ENCODE data around the gene SLC50A1.
"Not testable (repeated sequence)": the region's sequence is repeated elsewhere in the genome, so short reads cannot be mapped to it uniquely, and the experiment has no call there.

Gene SLC50A1

DNA sequence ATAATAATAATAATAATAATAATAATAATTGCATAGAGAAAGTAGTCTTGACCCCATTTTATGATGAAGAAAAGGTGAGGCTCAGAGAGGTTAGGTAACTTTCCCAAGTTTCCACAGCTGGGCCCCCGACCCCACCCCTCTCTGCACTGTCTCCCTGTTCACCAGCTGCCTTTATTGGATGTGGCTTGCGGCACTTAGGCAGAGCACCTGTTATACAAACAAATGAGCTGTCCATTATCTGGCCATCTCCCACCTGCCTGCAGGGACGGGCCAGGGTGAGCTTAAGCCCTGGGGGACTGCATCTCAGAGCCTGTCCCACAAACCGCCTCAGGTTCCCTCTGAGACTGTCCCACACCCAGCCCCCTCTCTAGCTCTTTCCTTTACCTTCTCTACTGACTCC, 18.0 kb upstream of the SLC50A1 start:
- DNase-seq, result peak; percentile 11 to 57 (median 56)

DNA sequence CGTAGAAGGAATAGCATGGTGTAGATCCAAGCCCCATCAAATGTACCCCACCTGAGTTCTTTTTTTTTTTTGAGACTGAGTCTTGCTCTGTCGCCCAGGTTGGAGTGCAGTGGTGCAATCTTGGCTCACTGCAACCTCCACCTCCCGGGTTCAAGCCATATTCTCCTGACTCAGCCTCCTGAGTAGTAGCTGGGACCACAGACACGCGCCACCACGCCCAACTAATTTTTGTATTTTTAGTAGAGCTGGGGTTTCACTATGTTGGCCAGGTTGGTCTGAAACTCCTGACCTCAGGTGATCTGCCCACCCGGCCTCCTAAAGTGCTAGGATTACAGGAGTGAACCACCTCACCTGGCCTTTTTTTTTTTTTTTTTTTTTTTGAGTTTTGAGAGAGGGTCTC, 17.6 kb upstream of the SLC50A1 start:
- not testable (repeated sequence) for DNase-seq

DNA sequence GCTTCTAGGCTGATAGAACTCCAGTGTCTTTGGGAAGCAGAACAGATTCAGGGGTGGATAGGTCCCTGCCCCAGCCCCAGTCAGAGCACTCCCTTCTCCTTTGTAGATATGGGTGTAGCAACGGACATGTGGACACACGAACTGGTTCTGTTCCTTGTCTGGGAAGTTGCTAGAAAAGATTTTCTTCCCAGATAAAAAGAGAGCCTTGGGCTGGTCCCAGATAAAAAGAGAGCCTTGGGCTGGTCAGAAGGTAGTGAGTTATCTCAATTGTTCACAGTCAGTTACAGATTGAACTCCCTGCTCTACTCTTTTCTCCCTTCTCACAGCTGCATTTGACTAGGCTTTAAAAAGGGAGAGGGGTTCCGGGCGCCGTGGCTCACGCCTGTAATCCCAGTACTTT, 15.4 kb upstream of the SLC50A1 start:
- no peak for DNase-seq

DNA sequence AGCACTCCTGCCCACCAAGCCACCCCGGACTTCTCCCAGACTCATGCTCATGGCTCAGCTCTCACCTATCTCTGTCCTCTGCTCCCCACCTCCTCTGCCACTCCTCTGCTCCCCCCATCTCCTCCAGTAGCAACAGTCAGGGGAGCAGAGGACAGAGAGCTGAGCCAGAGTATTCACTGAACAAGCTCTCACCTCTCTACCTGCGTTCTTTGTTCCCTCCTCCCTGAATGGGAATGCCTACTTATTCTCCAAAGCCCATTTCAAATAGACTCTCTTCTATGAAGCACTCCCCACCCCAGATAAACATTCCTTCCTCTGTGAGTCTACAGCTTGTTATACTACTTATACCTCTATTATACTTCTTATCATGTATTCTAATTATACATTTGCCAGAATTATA, 14.4 kb upstream of the SLC50A1 start:
- DNase-seq, result no peak

DNA sequence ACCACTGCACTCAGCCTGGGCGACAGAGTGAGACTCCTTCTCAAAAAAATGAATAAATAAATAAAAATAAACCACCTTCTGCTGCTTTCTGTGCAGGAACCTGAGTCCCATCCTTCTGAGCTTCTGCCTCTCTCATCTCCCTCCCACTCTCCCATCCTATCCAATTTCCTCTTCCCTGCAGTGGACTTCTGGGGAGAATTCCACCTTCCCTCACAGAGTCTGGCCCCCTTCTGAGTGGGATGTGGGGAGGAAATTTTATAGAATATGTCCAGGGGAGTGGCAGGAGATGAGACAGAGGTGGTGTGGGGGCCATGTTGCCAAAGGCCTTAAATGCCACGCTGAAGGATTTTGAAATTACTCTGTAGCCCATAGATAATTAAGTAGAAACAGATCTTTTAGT, 13.3 kb upstream of the SLC50A1 start:
- DNase-seq, result no peak

DNA sequence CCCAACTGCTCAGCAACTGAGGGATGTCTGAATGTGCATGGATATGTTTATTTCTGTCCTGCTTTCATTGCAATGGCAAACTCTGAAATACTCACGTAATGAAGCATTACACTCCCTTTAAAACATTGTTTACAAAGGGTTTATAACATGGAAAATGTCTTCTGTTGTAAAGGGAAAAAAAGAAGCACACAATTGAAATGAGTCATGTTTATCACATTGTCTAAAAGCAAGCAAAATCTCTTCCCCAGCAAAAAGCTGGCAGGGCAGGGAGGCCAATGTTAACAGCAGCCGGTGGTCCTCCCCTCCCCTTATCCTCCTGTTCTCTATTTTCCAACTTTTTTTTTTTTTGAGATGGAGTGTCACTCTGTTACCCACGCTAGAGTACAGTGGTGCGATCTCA, 11.9 kb upstream of the SLC50A1 start:
- DNase-seq, result no peak

DNA sequence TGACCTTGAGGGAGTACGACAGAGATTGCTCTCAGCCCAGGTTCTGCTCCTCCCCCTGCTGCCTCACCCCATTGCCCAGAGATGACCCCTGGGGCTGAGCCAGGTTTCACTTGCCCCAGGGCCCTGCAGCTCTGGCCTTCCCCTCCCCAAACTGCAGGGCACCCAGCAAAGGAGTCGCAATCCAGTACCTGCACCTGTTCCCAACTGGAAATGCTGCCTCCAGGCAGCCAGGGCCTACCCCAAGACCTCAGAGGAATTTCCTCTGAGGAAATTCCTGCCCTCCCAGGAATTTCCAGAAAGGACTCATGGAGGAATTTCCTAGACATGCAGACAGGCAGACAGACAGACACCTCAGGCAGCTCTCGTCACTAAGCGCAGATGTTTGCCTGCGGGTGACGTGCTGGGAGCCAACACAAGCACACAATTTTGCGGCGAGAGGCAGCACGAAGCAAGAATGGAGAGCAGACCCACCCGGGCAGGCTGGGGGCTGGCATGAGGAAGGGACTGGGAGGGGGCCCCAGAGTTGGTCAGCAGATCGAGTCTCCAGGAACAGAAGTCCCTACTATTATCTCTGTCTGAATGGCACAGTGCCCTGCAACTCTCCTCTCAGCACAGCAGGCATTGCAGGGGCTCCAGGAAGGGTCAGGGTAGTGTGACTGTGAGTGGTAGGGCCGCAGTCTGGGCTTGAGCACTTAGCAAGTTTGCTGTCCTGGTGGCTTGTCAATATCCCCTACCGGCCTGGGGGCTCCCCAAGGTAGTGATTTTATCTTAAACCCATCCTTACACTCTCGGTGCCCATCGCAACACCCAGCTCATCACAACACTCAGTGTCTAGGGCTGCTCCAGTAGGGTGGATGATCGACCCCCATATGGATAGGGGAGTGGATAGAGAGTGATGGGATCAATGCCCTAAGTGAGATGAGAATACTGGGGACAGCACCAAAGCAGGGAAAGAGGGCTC, 10.9 kb upstream of the SLC50A1 start:
- no peak for DNase-seq

DNA sequence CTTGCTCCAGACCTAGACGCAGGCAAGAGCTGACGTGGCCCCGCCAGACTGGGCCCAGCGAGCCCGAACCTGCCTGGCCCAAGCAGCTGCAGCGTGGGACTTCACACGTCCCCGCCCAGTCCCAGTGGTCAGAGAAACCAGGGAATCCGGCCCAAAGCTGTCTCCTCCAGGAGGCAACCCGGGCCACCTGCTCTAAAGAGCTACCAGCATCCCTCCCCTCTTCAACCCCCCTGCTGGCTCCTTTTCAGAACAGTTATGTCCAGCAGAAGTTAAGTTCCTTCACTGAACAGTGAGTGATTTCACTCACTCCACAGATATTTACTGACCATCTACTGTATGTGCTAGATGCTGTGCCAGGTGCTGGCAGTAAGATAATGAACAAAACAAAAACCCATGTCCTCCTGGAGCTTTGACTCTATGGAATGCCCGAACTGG, 10.1 kb upstream of the SLC50A1 start:
- no peak for DNase-seq

DNA sequence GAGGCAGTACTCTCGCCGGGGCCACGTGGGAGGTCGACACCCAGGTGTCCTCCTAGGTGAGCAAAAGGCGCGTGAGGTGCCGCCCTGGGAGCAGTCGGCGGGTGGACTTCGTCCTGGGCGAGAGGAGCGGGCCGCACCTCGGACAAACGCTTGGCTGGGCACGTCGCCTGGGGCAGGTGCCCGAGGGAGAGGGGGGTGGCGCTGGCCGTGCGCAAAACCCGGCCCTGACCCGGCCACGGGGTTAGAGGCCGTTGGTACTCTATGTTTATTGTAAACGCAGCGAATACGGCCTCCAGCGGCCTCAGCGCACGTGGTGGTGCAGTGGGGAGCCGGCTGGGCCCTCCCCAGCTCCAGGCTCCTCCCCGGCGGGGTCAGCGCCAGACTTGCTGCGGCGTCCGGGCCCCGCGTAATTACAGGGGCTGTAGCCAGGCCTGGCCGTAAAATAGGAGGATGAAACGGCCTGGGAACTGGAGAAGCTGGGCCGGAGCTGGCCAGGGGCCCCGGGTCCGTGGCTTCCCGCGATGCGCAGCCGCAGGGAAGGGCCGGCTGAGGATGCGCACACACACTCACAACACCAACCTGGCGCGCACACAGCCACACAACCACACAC, 9.6 kb upstream of the SLC50A1 start:
- DNase-seq, result peak in 2 of 3 experiments; percentile 86 to 92

DNA sequence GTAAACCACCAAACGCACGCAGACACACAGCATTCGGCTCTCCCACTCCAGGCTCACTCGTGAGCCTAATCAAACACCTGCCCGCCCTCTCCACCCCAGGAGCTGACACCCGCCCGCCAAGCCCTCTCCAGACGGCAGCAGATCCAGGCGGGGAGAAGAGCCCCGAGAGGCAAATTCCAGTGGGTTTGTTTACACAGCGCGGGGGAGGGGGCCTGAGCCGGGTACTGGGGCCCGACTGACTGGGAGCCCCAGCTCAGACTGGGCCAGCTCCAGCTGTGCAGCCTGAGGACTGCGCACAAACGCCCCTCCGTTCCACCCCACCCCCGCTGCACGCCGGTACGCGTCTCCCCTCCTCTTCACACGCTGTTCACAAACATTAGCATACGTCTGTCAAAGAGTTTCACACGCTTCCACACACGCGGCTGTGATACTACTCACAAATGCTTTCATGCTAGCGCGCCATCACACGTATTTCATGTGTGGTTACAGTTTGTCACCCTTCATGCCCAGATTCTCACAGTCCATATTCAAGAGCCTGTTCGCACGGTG, 9.0 kb upstream of the SLC50A1 start:
- DNase-seq, result peak; percentile 58 to 92 (median 86)

DNA sequence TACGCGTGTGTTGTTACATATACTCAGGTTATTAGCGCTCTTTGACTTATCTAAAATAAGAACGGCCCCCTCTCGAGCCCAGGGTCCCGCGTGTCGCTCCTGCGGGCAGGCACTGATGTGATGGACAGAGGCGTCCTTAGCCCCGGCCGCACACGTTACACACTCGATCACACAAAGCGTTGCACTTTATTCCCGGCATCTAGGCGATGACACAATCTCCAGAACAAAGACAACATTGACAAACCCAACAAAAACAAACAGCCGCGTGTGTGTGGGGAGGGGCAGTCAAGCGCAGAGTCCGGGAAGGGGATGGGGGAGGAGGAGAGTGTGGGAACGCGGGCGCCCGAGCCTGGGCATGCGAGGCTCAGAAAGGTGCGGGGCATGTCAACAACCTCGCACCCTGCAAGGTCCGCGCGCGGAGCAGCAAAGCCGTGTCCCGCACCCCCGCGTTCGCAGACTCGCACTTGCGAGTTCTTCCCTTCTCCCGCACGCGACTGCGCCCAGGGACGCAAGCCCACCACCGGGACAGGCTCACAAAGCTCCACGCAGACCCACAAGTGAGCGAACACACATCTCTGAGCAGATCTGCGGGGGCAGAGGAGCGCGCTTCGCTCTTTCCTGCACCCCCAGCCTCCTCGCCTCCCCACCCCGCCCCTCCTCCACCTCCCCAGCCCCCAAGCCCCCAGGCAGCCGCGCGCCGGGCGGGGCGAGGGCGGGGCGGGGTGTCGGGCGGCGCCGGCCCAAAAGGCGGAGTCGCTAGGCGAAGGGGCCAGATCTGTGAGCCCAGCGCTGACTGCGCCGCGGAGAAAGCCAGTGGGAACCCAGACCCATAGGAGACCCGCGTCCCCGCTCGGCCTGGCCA, 8.3 kb upstream of the SLC50A1 start, which contains the start of gene EFNA1:
TSS of gene EFNA1 (plus strand) at position 772 of the 862 bp plus-strand sequence. CDS start 102 bp downstream, outside the sequence.
- DNase-seq, result peak; percentile 58 to 79 (median 70)

DNA sequence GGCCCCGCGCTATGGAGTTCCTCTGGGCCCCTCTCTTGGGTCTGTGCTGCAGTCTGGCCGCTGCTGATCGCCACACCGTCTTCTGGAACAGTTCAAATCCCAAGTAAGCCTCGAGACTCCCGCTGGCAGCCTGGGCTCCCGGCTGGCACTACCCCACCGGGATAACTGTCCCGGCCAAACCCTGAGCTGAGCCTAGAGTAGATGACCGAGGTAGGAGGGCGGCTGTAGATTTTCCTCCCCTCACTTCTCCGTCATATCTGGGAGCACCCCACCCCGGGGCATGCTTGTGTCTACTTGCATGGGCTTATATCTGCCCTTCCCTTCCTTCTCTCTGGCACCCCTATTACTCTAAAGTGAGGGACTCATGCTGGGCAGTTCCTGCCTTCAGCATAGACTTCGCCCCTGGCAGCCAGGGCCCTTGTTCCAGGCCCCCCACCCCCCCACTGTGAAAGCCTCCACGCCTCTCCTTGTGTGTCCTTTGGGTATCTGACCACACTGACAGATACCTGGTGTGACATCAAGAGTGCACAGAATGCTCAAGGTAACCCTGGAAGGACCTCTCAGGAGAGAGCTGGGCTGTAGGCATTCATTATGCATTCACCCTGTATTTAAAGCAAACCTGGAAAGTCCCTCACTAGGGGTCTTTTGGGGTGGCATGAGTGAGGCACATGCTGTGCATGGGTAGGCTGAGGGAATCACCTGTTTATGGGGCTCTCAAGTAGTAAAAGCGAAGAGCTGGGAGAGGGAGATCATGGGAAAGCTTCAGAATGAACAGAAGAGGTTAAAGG, 7.5 kb upstream of the SLC50A1 start:
- peak in 1 of 3 experiments; percentile 47 for DNase-seq

DNA sequence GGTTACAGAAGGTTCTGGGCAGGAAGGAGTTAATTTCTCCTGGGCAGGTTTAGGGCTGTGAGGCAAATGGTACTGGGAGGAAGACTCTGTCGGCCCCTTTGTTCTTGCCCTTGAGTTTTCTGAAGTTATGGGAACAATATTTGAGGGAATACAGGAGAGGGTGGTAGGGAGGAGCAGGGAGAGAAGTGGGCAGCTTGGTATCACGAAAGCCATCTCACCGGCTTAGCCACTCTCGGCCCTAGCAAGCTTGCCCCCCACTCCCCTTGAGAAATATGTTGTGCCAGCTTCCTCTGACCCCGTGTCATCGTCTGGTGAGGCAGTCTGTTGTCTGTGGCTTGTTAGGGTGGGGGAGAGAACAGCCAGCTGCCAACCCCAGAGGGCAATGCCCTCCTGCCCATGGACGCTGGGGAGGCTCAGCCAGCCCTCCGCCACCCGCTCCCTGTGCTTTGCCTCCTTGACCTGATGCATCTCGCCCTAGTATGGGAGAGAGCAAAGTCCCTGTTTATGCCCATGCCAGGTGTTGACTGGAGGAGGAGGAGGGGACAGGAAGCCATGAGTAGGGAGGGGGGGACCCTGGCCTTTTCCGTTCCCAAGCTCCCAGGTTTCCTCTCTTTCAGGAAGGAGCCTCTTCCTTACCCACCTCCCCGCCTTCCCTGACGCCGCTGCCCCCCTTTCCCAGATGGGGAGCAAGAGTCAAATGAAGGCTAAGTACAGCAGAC, 6.7 kb upstream of the SLC50A1 start:
- DNase-seq, result peak in 2 of 3 experiments; percentile 57 to 69

DNA sequence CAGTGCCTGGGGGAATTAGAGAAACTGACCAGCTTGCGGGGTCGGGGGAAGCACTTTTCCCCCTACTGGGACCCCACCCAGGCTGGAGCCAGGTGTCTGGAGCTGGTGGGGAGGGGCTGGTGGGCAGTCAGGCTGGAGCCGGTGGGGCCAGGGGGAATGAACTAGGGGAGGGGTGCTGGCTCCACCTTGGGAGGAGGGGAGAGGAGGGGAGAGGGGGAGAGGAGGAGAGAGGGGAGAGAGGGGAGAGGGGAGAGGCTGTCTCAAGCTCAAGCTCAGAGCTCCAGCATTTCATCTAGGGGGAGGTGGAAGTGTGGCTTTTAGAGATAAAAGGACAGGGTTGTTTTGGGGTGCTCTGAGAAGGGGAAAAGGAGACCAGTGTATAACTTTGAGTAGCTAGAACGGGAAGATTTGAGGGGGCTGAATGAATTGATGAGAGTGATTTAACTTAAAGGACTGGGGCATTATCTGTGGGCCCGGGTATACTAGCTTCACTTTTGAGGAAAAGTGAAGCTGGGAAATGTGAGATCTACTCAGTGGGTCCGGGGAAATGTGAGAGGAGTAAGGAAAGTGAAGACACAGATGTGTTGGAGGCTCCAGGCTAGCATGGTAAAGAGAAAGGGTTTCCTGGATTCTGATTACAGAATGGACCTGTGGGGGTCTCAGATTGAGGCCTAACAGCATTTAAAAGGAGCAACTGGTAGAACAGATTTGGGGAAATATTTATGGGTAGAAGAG, 5.2 kb upstream of the SLC50A1 start:
- DNase-seq, result peak in 2 of 3 experiments; percentile 53 to 67

DNA sequence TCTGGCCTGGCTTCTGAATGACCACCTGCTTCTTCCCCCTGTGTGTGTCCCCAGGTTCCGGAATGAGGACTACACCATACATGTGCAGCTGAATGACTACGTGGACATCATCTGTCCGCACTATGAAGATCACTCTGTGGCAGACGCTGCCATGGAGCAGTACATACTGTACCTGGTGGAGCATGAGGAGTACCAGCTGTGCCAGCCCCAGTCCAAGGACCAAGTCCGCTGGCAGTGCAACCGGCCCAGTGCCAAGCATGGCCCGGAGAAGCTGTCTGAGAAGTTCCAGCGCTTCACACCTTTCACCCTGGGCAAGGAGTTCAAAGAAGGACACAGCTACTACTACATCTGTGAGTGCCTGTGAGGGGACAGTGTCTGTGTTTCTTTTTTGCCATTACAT, 4.4 kb upstream of the SLC50A1 start:
- no peak for DNase-seq

DNA sequence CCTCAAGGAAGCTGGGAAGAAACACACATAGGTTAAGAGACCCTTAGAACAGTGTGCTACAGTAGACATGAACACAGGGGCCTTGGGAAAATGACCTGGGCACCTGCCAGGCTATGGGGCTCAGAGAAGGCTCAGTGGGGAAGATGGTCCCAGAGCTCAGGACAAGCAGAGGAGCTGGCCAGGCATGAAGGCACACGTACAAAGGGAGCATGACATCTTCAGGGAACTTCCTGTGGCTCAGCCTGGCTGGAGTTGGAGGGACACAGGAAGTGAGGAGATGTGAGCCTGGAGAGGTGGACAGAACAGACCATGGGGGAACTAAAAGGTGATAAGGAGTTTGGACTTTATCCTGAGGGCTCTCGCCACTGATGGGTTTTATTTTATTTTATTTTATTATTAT, 3.8 kb upstream of the SLC50A1 start:
- no peak for DNase-seq

DNA sequence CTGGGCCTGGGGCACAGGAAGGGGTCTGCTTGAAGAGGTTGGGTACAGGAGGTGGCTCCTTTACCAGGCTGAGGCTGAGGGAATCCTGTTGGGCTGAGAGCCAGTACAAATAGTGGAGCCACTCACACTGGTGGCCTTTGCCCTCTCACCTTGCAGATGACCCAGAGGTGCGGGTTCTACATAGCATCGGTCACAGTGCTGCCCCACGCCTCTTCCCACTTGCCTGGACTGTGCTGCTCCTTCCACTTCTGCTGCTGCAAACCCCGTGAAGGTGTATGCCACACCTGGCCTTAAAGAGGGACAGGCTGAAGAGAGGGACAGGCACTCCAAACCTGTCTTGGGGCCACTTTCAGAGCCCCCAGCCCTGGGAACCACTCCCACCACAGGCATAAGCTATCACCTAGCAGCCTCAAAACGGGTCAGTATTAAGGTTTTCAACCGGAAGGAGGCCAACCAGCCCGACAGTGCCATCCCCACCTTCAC, 1.8 kb upstream of the SLC50A1 start:
- DNase-seq, result no peak

DNA sequence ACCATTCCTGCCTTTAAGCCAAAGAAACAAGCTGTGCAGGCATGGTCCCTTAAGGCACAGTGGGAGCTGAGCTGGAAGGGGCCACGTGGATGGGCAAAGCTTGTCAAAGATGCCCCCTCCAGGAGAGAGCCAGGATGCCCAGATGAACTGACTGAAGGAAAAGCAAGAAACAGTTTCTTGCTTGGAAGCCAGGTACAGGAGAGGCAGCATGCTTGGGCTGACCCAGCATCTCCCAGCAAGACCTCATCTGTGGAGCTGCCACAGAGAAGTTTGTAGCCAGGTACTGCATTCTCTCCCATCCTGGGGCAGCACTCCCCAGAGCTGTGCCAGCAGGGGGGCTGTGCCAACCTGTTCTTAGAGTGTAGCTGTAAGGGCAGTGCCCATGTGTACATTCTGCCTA, 1.3 kb upstream of the SLC50A1 start:
- DNase-seq, result no peak

DNA sequence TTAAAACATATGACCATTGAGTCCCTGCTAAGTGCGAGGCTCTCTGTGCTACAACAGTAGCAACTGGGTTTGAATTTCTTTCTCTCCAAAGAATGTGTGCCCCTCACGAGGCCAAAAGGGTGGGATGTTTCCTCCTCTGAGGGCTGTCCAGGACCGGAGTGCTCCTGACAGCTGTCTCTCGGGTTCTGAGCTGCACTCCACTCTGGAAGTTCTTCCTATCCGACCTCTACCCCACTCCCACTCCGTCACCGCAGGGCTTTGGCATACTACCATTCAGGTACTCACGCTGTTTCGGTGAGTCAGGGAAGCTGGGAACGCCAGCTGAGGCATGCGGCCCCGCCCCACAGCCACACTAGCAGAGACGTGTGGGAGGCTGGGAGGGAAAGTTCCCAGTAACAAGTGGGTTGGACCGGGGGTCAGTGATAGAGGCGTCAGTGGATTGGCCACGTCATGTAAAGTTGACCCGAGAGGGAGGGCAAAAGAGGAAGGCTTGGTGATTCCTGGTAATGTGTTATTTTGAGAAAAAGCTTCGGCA, 705 bp upstream of the SLC50A1 start:
- peak in 2 of 3 experiments; percentile 61 to 76 for DNase-seq

DNA sequence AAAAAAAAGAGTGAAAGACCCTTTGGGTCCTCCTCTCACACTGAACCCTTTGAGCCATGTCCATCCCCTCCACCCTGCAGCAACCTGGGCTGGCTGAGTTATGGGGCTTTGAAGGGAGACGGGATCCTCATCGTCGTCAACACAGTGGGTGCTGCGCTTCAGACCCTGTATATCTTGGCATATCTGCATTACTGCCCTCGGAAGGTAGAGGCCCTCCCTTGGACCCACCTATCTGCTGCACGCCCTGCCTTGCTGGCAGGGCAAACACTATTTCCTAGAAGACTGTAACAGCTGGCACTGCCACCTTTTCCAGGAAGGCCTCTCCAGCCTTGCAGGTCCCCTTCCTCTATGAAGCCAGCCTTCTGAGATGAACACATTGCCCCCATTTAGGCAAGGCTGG, 1.1 kb downstream of the SLC50A1 start:
- DNase-seq, result peak in 2 of 3 experiments; percentile 25 to 35
